ENCODE results near the gene C16orf96. TPM values are rescaled to one million over a fixed set of nuclear protein-coding genes. Genes with fewer than 3 reads are reported as not detected.

Gene C16orf96
- total RNA-seq, 1 donor from 2014 or later: 0.12 TPM

- no peak overlapping the region for H3K27ac Mint-ChIP-seq (ENCODE audit: unreplicated experiment)
- H3K36me3 Mint-ChIP-seq (ENCODE audit: low read depth): no peaks in the 10 kb centered on the region
- DNase-seq (ENCODE audit: low spot score): no peak
- no peak for TF ChIP-seq CTCF (IDR thresholded peaks at IDR 0.05)
- no peaks in the 10 kb centered on the region for H3K4me1 Mint-ChIP-seq (ENCODE audit: low read depth)
- no peaks in the 10 kb centered on the region for H3K9me3 Mint-ChIP-seq (ENCODE audit: low read depth)
- peaks cover 16% of the 10 kb centered on the region for H3K27me3 Mint-ChIP-seq (ENCODE audit: low read depth)
- no peak overlapping the region for H3K4me3 Mint-ChIP-seq (ENCODE audit: unreplicated experiment)
Observed at GRCh38 chr16:4599545-4599944, 43.4 kb downstream of the C16orf96 start.

GRCh38 chr16:4601036-4601863 lies 45.1 kb downstream of the C16orf96 start:
- DNase-seq (ENCODE audit: low spot score): no peak
- no peaks in the 10 kb centered on the region for H3K9me3 Mint-ChIP-seq (ENCODE audit: low read depth)
- peaks cover 12% of the 10 kb centered on the region for H3K27me3 Mint-ChIP-seq (ENCODE audit: low read depth)
- no peak overlapping the region for H3K27ac Mint-ChIP-seq (ENCODE audit: unreplicated experiment)
- no peak overlapping the region for H3K4me3 Mint-ChIP-seq (ENCODE audit: unreplicated experiment)
- H3K4me1 Mint-ChIP-seq (ENCODE audit: low read depth): no peaks in the 10 kb centered on the region
- no peaks in the 10 kb centered on the region for H3K36me3 Mint-ChIP-seq (ENCODE audit: low read depth)
- no peak for TF ChIP-seq CTCF (IDR thresholded peaks at IDR 0.05)

- Mint-ChIP-seq H3K27me3 (ENCODE audit: low read depth) (peaks cover 12% of the 10 kb centered on the region), H3K4me3 (ENCODE audit: unreplicated experiment) (no peak overlapping the region), H3K9me3 (ENCODE audit: low read depth) (no peaks in the 10 kb centered on the region), H3K27ac (ENCODE audit: unreplicated experiment) (no peak overlapping the region), H3K36me3 (ENCODE audit: low read depth) (no peaks in the 10 kb centered on the region), H3K4me1 (ENCODE audit: low read depth) (no peaks in the 10 kb centered on the region)
- DNase-seq (ENCODE audit: low spot score): no peak
- no peak for TF ChIP-seq CTCF (IDR thresholded peaks at IDR 0.05)
Observed at GRCh38 chr16:4601864-4602186, 45.7 kb downstream of the C16orf96 start.

- H3K9me3 Mint-ChIP-seq (ENCODE audit: low read depth): no peaks in the 10 kb centered on the region
- no peaks in the 10 kb centered on the region for H3K4me1 Mint-ChIP-seq (ENCODE audit: low read depth)
- no peak for TF ChIP-seq CTCF (IDR thresholded peaks at IDR 0.05)
- H3K36me3 Mint-ChIP-seq (ENCODE audit: low read depth): peaks cover under 1% of the 10 kb centered on the region
- no peak for DNase-seq (ENCODE audit: low spot score)
- no peak overlapping the region for H3K4me3 Mint-ChIP-seq (ENCODE audit: unreplicated experiment)
- H3K27me3 Mint-ChIP-seq (ENCODE audit: low read depth): peaks cover 10% of the 10 kb centered on the region
- H3K27ac Mint-ChIP-seq (ENCODE audit: unreplicated experiment): no peak overlapping the region
Observed at GRCh38 chr16:4602331-4602730, 46.2 kb downstream of the C16orf96 start.

- TF ChIP-seq CTCF (IDR thresholded peaks at IDR 0.05): no peak
- DNase-seq (ENCODE audit: low spot score): no peak
- Mint-ChIP-seq H3K27me3 (ENCODE audit: low read depth) (peaks cover 6% of the 10 kb centered on the region), H3K9me3 (ENCODE audit: low read depth) (no peaks in the 10 kb centered on the region), H3K27ac (ENCODE audit: unreplicated experiment) (no peak overlapping the region), H3K4me3 (ENCODE audit: unreplicated experiment) (no peak overlapping the region), H3K36me3 (ENCODE audit: low read depth) (peaks cover 1% of the 10 kb centered on the region), H3K4me1 (ENCODE audit: low read depth) (no peaks in the 10 kb centered on the region)
Observed at GRCh38 chr16:4603624-4604170, 47.6 kb downstream of the C16orf96 start.

Data from chondrocyte (in vitro differentiated cells).